ENCODE measurements around the gene MYLK4.
"Not testable (repeated sequence)": the region's sequence is repeated elsewhere in the genome, so short reads cannot be mapped to it uniquely, and the experiment has no call there.

MYLK4 gene

DNA sequence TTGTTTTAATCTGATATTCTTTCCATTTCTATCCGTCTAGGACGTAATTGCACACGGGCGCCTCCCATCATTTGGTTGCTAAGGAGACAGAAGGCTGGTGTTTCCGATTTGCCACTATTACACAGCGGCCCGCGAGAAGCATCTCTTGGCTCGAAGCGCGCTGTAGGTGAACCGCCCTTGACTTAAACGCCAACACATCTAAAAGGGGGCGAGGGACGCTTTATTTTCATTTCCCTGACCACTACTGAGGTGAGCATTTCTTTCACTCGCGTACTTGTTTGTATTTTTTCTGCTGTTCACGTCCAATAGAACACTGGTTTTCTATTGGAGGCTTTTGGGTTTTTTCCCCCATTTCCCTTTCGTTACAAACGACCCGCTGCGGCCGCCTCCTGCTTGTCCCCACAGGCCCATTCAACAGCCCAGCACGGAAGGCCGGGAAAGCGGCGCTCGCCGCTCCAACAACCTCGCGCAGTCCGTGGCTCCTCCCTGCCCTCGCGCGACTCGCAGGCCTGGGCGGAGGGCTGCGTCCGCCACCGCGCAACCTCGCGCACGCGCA lies 14.0 kb upstream of the MYLK4 start:
- peak; percentile 62 for DNase-seq
- Histone ChIP-seq H3K27me3 (ENCODE audit: insufficient read depth, low read depth, severe bottlenecking) (no peaks in the 10 kb centered on the region), H3K27ac (peak overlapping the region; percentile 93), H3K4me3 (ENCODE audit: low read depth, low read length) (peak overlapping the region; percentile 54), H3K36me3 (peaks cover 20% of the 10 kb centered on the region), H3K9me3 (ENCODE audit: severe bottlenecking) (no peaks in the 10 kb centered on the region)
- TF ChIP-seq, protein P1, sequence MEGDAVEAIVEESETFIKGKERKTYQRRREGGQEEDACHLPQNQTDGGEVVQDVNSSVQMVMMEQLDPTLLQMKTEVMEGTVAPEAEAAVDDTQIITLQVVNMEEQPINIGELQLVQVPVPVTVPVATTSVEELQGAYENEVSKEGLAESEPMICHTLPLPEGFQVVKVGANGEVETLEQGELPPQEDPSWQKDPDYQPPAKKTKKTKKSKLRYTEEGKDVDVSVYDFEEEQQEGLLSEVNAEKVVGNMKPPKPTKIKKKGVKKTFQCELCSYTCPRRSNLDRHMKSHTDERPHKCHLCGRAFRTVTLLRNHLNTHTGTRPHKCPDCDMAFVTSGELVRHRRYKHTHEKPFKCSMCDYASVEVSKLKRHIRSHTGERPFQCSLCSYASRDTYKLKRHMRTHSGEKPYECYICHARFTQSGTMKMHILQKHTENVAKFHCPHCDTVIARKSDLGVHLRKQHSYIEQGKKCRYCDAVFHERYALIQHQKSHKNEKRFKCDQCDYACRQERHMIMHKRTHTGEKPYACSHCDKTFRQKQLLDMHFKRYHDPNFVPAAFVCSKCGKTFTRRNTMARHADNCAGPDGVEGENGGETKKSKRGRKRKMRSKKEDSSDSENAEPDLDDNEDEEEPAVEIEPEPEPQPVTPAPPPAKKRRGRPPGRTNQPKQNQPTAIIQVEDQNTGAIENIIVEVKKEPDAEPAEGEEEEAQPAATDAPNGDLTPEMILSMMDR (IDR thresholded peaks at IDR 0.05; ENCODE audit: low read depth, low read length), result no peak

DNA sequence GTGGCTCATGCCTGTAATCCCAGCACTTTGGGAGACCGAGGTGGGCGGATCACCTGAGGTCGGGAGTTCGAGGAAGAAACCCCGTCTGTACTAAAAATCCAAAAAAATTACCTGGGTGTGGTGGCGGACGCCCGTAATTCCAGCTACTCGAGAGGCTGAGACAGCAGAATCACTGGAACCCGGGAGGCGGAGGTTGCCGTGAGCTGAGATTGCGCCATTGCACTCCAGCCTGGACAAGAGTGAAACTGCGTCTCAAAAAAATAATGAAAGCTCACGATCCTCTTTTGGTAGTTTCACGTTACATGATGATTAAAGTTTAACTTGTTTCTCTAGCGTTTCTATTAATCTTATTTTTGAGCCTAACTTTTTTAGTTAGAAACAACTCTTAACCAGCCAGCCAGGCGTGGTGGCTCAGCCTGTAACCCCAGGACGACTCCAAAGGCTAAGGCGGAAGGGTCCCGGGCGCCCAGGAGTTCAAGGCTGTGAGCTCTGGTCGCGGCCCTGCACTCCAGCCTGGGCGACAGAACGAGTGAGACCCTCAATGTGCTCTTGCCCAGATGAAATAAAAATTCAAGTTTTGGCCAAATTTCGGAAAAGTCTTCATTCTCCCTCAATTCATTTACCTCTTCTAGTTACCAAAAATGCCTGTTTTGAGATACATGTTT lies 13.3 kb upstream of the MYLK4 start:
- no peak for DNase-seq
- TF ChIP-seq, protein P1 (IDR thresholded peaks at IDR 0.05; ENCODE audit: low read depth, low read length), result no peak
- Histone ChIP-seq H3K36me3 (peaks cover 17% of the 10 kb centered on the region), H3K27ac (peak overlapping the region; percentile 93), H3K4me3 (ENCODE audit: low read depth, low read length) (peak overlapping the region; percentile 54), H3K27me3 (ENCODE audit: insufficient read depth, low read depth, severe bottlenecking) (no peaks in the 10 kb centered on the region), H3K9me3 (ENCODE audit: severe bottlenecking) (no peaks in the 10 kb centered on the region)

DNA sequence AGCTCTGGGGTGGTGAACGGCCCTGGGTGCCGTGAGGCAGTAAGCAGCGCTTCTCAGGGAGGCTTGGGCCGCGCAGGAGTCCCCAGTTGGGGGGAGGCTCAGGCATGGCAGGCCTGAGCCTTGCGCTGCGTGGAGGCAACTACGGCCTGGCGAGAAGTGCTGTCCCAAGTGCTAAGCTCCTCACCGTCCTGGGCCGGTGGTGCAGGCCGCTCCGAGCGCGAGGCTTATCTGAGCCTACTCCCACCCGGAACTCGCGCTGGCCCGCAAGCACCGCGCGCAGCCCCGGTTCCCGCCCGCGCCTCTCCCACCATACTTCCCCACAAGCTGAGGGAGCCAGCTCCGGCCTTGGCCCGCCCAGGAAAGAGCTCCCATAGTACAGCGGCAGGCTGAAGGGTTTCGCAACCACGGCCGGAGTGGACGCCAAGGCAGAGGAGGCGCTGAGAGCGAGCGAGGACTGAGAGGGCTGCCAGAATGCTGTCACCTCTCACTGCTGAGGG lies 12.7 kb upstream of the MYLK4 start:
- no peak for DNase-seq
- Histone ChIP-seq H3K9me3 (ENCODE audit: severe bottlenecking) (no peaks in the 10 kb centered on the region), H3K27me3 (ENCODE audit: insufficient read depth, low read depth, severe bottlenecking) (no peaks in the 10 kb centered on the region), H3K4me3 (ENCODE audit: low read depth, low read length) (no peak overlapping the region), H3K27ac (no peak overlapping the region), H3K36me3 (peaks cover 11% of the 10 kb centered on the region)
- TF ChIP-seq, protein P1 (IDR thresholded peaks at IDR 0.05; ENCODE audit: low read depth, low read length), result no peak

DNA sequence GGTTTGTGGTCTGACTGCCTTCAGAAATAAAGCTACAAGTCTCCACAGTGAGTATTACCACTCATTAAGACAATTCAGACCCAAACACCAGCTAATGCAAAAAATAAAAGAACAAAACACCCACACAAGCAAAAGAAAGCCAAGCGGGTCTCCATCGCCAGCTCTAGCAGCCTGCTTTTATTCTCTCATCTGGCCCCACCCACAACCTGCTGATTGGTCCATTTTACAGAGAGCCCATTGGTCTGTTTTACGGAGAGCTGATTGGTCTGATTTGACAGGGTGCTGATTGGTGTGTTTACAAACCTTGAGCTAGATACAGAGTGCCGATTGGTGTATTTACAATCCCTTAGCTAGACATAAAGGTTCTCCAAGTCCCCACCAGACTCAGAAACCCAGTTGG lies 12.1 kb upstream of the MYLK4 start:
- not testable (repeated sequence) for H3K4me3 ChIP-seq (ENCODE audit: low read depth, low read length); DNase-seq; H3K27ac ChIP-seq; H3K27me3 ChIP-seq (ENCODE audit: insufficient read depth, low read depth, severe bottlenecking); H3K9me3 ChIP-seq (ENCODE audit: severe bottlenecking); H3K36me3 ChIP-seq

DNA sequence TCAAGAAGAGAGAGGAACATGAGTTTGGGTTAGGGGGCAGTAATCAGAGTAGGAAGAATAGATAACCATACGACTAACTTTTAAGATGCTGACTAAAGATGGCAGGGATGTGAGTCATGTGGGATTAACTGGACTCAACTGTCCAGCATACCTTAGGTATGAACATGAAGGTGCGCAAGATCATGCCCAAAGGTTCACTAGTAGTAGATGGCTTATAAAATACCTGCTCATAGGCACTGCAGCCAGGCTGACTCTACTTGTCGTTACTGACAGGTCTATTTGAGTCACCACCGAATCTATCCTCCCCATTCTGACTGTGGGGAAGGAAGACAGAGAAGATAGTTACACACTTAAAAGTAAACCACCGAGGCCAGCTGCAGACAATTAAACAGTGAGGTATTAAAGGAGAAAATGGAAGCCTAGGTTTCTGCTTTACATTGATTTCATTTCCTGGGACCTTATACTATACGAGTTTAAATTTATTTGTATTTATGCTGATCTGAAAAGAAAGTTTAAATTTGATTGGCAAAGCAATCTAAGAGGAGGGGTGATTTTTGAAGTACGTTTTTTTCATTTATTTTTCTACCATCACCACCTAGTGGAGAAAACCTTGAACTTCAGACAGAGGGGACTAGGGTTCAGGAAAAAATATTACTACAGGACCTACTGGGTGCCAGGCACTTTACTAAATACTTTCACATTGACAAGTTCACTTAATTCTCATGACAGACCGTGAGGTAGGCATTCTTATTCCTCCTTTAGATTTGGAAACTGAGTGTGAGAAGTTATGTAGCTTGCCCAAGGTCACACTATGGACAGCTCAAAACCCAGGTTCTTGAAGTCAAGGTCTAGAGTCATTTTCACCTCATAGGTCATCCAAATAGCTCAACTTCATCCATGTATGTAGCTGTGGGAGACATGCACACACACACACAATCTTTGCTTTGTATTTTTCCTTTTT lies 10.4 kb upstream of the MYLK4 start:
- H3K9me3 ChIP-seq (ENCODE audit: severe bottlenecking), result no peaks in the 10 kb centered on the region
- TF ChIP-seq, protein P1 (IDR thresholded peaks at IDR 0.05; ENCODE audit: low read depth, low read length), result peak; percentile 39; the same call in 1 of the 2 replicates
- H3K4me3 ChIP-seq (ENCODE audit: low read depth, low read length), result no peak overlapping the region
- H3K27me3 ChIP-seq (ENCODE audit: insufficient read depth, low read depth, severe bottlenecking), result no peaks in the 10 kb centered on the region
- no peaks in the 10 kb centered on the region; the same call in 1 of the 2 replicates for H3K36me3 ChIP-seq
- H3K27ac ChIP-seq, result no peak overlapping the region
- no peak for DNase-seq

DNA sequence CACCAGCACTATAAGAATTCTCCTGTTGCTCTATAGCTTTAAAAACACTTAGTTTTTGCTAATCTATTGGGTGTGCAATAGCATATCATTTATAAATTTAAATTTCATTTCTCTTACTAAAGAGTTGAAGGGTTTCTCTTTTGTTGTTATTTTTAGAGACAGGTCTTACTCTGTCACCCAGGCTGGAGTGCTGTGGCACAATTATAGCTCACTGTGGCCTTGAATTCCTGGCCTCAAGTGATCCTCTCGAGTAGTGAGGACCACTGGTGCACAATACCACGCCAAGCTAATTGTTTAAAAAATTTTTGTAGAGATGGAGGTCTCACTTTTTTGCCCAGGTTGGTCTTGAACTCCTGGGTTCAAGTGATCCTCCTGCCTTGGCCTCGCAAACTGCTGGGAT lies 8.3 kb upstream of the MYLK4 start:
- H3K27ac ChIP-seq, result no peak overlapping the region
- no peak overlapping the region for H3K4me3 ChIP-seq (ENCODE audit: low read depth, low read length)
- TF ChIP-seq, protein P1 (IDR thresholded peaks at IDR 0.05; ENCODE audit: low read depth, low read length), result no peak
- no peaks in the 10 kb centered on the region for H3K27me3 ChIP-seq (ENCODE audit: insufficient read depth, low read depth, severe bottlenecking)
- DNase-seq, result no peak
- no peaks in the 10 kb centered on the region for H3K36me3 ChIP-seq
- no peaks in the 10 kb centered on the region for H3K9me3 ChIP-seq (ENCODE audit: severe bottlenecking)
